GM23338 (cell line): ENCODE measurements around the gene PACS2. TPM values are rescaled to one million over a fixed set of nuclear protein-coding genes. Genes with fewer than 3 reads are reported as not detected.

ENCODE experiments used
- ATAC-seq: fragments of 200-7000 bp; cut with Tn5 transposase; 3 replicates; pipeline ENCODE4 v1.9.1; 2020
- DNase-seq: peaks from one replicate; pipeline ENCODE4 v3.0.0-alpha.2; 2015; ENCODE audit warnings: low spot score
- H2AFZ ChIP-seq: fragments of 200-600 bp; sonication (generic); 2 replicates; pipeline ENCODE4 v1.8.0; 2016; ENCODE audit warnings: antibody characterized with exemption, mild to moderate bottlenecking, moderate library complexity
- H3F3A ChIP-seq: fragments of 200-600 bp; sonication (generic); replicated peaks from 2 replicates; pipeline ENCODE4 v1.8.0; 2017; ENCODE audit warnings: antibody characterized with exemption, mixed run types, low read depth
- H3K27ac ChIP-seq: fragments of 200-600 bp; sonication (generic); 2 replicates; pipeline ENCODE4 v1.6.1; 2016; ENCODE audit warnings: low read depth
- H3K27me3 ChIP-seq: fragments of 200-600 bp; sonication (generic); 2 replicates; pipeline ENCODE4 v1.8.0; 2016; ENCODE audit warnings: mild to moderate bottlenecking, mixed run types, moderate library complexity; ENCODE audit not compliant: insufficient read depth
- H3K36me3 ChIP-seq: fragments of 200-600 bp; sonication (generic); 2 replicates; pipeline ENCODE4 v1.8.0; 2016; ENCODE audit warnings: mild to moderate bottlenecking; ENCODE audit not compliant: insufficient read depth
- H3K4me1 ChIP-seq: fragments of 200-600 bp; sonication (generic); 2 replicates; pipeline ENCODE4 v1.8.0; 2016; ENCODE audit warnings: mild to moderate bottlenecking, moderate library complexity; ENCODE audit not compliant: insufficient read depth
- H3K4me2 ChIP-seq: fragments of 200-600 bp; sonication (generic); 2 replicates; pipeline ENCODE4 v1.7.1; 2017; ENCODE audit warnings: mixed run types
- H3K4me3 ChIP-seq: fragments of 200-600 bp; sonication (generic); 2 replicates; pipeline ENCODE4 v1.6.1; 2016; ENCODE audit warnings: mixed run types
- H3K79me2 ChIP-seq: fragments of 200-600 bp; sonication (generic); replicated peaks from 2 replicates; pipeline ENCODE4 v1.8.0; 2017; ENCODE audit warnings: mild to moderate bottlenecking; ENCODE audit not compliant: insufficient read depth
- H3K9me2 ChIP-seq: fragments of 200-600 bp; sonication (generic); 2 replicates; pipeline ENCODE4 v1.8.0; 2017; ENCODE audit not compliant: insufficient read depth
- H4K20me1 ChIP-seq: fragments of 200-600 bp; sonication (generic); replicated peaks from 2 replicates; pipeline ENCODE4 v1.8.0; 2017; ENCODE audit warnings: mild to moderate bottlenecking; ENCODE audit not compliant: insufficient read depth
- H3K27ac Mint-ChIP-seq: 2 replicates; pipeline ENCODE4 v1.8.0; 2020; ENCODE audit warnings: inconsistent platforms, mild to moderate bottlenecking, moderate library complexity, mixed read lengths
- H3K27me3 Mint-ChIP-seq: 3 replicates; pipeline ENCODE4 v1.8.0; 2022; ENCODE audit warnings: low read depth, mild to moderate bottlenecking, moderate library complexity, mixed read lengths, inconsistent platforms; ENCODE audit not compliant: insufficient read depth, poor library complexity
- H3K36me3 Mint-ChIP-seq: 3 replicates; pipeline ENCODE4 v1.8.0; 2021; ENCODE audit warnings: low read depth, mild to moderate bottlenecking, inconsistent platforms, moderate library complexity, mixed read lengths
- H3K4me1 Mint-ChIP-seq: 3 replicates; pipeline ENCODE4 v1.8.0; 2020; ENCODE audit warnings: mild to moderate bottlenecking, inconsistent platforms, mixed read lengths
- H3K4me3 Mint-ChIP-seq: 3 replicates; pipeline ENCODE4 v1.8.0; 2021; ENCODE audit warnings: moderate library complexity, mild to moderate bottlenecking, inconsistent platforms, mixed read lengths
- H3K9me3 Mint-ChIP-seq: 3 replicates; pipeline ENCODE4 v1.8.0; 2020; ENCODE audit warnings: moderate library complexity, mild to moderate bottlenecking, inconsistent platforms, mixed read lengths
- EZH2phosphoT487 ChIP-seq: fragments of 200-600 bp; sonication (generic); IDR thresholded peaks from one replicate; pipeline ENCODE4 v1.8.1; 2018; ENCODE audit warnings: antibody characterized with exemption; ENCODE audit not compliant: unreplicated experiment
- STAT1 ChIP-seq: IDR thresholded peaks from one replicate; pipeline ENCODE4 v1.6.1; 2016; ENCODE audit warnings: antibody characterized with exemption; ENCODE audit not compliant: unreplicated experiment
- ZNF331 ChIP-seq: fragments of 250-450 bp; sonication (Bioruptor Pico); IDR thresholded peaks from 2 replicates; pipeline ENCODE4 v1.5.0; 2020; ENCODE audit warnings: low read depth, mild to moderate bottlenecking, moderate library complexity
- polyA plus RNA-seq: library from polyadenylated mRNA; unstranded; fragments of >200 nt; fragmentation: Nextera tagmentation; extraction: Ambion mirVana; gene quantifications from 2 replicates; pipeline ENCODE4 v1.2.1, GENCODE V29; 2016
- total RNA-seq: library from RNA; depleted of rRNA; stranded (reverse); fragments of >200 nt; shearing (Covaris generic); gene quantifications from 2 replicates; pipeline ENCODE4 v1.2.3, GENCODE V29; 2014
- TF ChIP-seq, protein P1 (sequence below), 2 experiments: fragments of 200-600 bp in 1 of 2; sonication (generic) in 1 of 2; conservative IDR thresholded peaks; 2 replicates each; pipeline versions ENCODE4 v1.5.1 to v1.6.1; 2016 to 2017; ENCODE audit warnings: antibody characterized with exemption in 2 of 2, low read depth in 2 of 2, mild to moderate bottlenecking in 2 of 2, moderate library complexity in 1 of 2
- TF ChIP-seq, protein P2 (sequence below): IDR thresholded peaks from one replicate; pipeline ENCODE4 v1.6.1; 2018; ENCODE audit warnings: antibody characterized with exemption; ENCODE audit not compliant: unreplicated experiment
- TF ChIP-seq, protein P3 (sequence below): fragments of 250-450 bp; sonication (Bioruptor Pico); IDR thresholded peaks from 2 replicates; pipeline ENCODE4 v1.5.0; 2020; ENCODE audit warnings: mild to moderate bottlenecking, moderate library complexity

Gene PACS2
- total and polyA plus RNA-seq, 2 experiments from 2014 or later: 22.5 to 79.0 TPM

GRCh38 chr14:105439710-105440553, 125.4 kb downstream of the PACS2 start:
- Histone ChIP-seq H3K36me3 (no peaks in the 10 kb centered on the region), H4K20me1 (peaks cover 32% of the 10 kb centered on the region), H3F3A (no peaks in the 10 kb centered on the region), H3K9me2 (no peaks in the 10 kb centered on the region), H3K27ac (no peak overlapping the region), H3K4me1 (no peaks in the 10 kb centered on the region), H3K4me3 (no peak overlapping the region), H3K27me3 (no peaks in the 10 kb centered on the region), H2AFZ (no peak overlapping the region), H3K4me2 (no peak overlapping the region), H3K79me2 (peaks cover 39% of the 10 kb centered on the region)
- H3K4me3 Mint-ChIP-seq: no peak overlapping the region
- peaks cover 4% of the 10 kb centered on the region for H3K27me3 Mint-ChIP-seq
- H3K27ac Mint-ChIP-seq: no peak overlapping the region
- TF ChIP-seq ZNF331 (CRISPR knock-in tag) (no peak), STAT1 (no peak), EZH2phosphoT487 (no peak)
- TF ChIP-seq, protein P1, sequence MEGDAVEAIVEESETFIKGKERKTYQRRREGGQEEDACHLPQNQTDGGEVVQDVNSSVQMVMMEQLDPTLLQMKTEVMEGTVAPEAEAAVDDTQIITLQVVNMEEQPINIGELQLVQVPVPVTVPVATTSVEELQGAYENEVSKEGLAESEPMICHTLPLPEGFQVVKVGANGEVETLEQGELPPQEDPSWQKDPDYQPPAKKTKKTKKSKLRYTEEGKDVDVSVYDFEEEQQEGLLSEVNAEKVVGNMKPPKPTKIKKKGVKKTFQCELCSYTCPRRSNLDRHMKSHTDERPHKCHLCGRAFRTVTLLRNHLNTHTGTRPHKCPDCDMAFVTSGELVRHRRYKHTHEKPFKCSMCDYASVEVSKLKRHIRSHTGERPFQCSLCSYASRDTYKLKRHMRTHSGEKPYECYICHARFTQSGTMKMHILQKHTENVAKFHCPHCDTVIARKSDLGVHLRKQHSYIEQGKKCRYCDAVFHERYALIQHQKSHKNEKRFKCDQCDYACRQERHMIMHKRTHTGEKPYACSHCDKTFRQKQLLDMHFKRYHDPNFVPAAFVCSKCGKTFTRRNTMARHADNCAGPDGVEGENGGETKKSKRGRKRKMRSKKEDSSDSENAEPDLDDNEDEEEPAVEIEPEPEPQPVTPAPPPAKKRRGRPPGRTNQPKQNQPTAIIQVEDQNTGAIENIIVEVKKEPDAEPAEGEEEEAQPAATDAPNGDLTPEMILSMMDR (conservative IDR thresholded peaks at IDR 0.05; ENCODE audit: low read depth in 2 of 2): peak in 1 of 2 experiments; percentile 34; a peak in 2 of 4 replicates
- TF ChIP-seq, protein P2, sequence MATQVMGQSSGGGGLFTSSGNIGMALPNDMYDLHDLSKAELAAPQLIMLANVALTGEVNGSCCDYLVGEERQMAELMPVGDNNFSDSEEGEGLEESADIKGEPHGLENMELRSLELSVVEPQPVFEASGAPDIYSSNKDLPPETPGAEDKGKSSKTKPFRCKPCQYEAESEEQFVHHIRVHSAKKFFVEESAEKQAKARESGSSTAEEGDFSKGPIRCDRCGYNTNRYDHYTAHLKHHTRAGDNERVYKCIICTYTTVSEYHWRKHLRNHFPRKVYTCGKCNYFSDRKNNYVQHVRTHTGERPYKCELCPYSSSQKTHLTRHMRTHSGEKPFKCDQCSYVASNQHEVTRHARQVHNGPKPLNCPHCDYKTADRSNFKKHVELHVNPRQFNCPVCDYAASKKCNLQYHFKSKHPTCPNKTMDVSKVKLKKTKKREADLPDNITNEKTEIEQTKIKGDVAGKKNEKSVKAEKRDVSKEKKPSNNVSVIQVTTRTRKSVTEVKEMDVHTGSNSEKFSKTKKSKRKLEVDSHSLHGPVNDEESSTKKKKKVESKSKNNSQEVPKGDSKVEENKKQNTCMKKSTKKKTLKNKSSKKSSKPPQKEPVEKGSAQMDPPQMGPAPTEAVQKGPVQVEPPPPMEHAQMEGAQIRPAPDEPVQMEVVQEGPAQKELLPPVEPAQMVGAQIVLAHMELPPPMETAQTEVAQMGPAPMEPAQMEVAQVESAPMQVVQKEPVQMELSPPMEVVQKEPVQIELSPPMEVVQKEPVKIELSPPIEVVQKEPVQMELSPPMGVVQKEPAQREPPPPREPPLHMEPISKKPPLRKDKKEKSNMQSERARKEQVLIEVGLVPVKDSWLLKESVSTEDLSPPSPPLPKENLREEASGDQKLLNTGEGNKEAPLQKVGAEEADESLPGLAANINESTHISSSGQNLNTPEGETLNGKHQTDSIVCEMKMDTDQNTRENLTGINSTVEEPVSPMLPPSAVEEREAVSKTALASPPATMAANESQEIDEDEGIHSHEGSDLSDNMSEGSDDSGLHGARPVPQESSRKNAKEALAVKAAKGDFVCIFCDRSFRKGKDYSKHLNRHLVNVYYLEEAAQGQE: no peak
- TF ChIP-seq, protein P3, sequence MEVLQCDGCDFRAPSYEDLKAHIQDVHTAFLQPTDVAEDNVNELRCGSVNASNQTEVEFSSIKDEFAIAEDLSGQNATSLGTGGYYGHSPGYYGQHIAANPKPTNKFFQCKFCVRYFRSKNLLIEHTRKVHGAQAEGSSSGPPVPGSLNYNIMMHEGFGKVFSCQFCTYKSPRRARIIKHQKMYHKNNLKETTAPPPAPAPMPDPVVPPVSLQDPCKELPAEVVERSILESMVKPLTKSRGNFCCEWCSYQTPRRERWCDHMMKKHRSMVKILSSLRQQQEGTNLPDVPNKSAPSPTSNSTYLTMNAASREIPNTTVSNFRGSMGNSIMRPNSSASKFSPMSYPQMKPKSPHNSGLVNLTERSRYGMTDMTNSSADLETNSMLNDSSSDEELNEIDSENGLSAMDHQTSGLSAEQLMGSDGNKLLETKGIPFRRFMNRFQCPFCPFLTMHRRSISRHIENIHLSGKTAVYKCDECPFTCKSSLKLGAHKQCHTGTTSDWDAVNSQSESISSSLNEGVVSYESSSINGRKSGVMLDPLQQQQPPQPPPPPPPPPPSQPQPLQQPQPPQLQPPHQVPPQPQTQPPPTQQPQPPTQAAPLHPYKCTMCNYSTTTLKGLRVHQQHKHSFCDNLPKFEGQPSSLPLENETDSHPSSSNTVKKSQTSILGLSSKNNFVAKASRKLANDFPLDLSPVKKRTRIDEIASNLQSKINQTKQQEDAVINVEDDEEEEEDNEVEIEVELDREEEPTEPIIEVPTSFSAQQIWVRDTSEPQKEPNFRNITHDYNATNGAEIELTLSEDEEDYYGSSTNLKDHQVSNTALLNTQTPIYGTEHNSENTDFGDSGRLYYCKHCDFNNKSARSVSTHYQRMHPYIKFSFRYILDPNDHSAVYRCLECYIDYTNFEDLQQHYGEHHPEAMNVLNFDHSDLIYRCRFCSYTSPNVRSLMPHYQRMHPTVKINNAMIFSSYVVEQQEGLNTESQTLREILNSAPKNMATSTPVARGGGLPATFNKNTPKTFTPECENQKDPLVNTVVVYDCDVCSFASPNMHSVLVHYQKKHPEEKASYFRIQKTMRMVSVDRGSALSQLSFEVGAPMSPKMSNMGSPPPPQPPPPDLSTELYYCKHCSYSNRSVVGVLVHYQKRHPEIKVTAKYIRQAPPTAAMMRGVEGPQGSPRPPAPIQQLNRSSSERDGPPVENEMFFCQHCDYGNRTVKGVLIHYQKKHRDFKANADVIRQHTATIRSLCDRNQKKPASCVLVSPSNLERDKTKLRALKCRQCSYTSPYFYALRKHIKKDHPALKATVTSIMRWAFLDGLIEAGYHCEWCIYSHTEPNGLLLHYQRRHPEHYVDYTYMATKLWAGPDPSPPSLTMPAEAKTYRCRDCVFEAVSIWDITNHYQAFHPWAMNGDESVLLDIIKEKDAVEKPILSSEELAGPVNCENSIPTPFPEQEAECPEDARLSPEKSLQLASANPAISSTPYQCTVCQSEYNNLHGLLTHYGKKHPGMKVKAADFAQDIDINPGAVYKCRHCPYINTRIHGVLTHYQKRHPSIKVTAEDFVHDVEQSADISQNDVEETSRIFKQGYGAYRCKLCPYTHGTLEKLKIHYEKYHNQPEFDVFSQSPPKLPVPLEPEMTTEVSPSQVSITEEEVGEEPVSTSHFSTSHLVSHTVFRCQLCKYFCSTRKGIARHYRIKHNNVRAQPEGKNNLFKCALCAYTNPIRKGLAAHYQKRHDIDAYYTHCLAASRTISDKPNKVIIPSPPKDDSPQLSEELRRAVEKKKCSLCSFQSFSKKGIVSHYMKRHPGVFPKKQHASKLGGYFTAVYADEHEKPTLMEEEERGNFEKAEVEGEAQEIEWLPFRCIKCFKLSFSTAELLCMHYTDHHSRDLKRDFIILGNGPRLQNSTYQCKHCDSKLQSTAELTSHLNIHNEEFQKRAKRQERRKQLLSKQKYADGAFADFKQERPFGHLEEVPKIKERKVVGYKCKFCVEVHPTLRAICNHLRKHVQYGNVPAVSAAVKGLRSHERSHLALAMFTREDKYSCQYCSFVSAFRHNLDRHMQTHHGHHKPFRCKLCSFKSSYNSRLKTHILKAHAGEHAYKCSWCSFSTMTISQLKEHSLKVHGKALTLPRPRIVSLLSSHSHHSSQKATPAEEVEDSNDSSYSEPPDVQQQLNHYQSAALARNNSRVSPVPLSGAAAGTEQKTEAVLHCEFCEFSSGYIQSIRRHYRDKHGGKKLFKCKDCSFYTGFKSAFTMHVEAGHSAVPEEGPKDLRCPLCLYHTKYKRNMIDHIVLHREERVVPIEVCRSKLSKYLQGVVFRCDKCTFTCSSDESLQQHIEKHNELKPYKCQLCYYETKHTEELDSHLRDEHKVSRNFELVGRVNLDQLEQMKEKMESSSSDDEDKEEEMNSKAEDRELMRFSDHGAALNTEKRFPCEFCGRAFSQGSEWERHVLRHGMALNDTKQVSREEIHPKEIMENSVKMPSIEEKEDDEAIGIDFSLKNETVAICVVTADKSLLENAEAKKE (CRISPR knock-in tag): no peak
- ATAC-seq (peak; percentile 24), DNase-seq (no peak)
- no peaks in the 10 kb centered on the region for H3K9me3 Mint-ChIP-seq
- peaks cover 6% of the 10 kb centered on the region; the same call in 2 of the 3 replicates for H3K4me1 Mint-ChIP-seq
- peaks cover 20% of the 10 kb centered on the region for H3K36me3 Mint-ChIP-seq
